HCT116 (cell line): ENCODE measurements around the gene CKB. TPM values are rescaled to one million over a fixed set of nuclear protein-coding genes. Genes with fewer than 3 reads are reported as not detected.
"Not testable (repeated sequence)": the region's sequence is repeated elsewhere in the genome, so short reads cannot be mapped to it uniquely, and the experiment has no call there.

ENCODE experiments used
- ATAC-seq: fragments of 200-7000 bp; cut with Tn5 transposase; 2 replicates; pipeline ENCODE4 v1.9.1; 2020; ENCODE audit warnings: mild to moderate bottlenecking, moderate library complexity
- BruUV-seq: library from RNA; stranded (reverse); fragments of 400-500 nt; replicated peaks from 2 replicates; lab custom pipeline; 2021; lab: Mats Ljungman, UMichigan
- CTCF ChIA-PET: fragments of 300-600 bp; sonication (Branson Sonifier 250); formaldehyde crosslinking; loops from one replicate; lab custom pipeline; 2021; ENCODE audit warnings: antibody characterized with exemption; lab: Charles Lee
- POLR2A ChIA-PET: fragments of 300-600, 350-600 bp; sonication (Branson Sonifier 250); formaldehyde crosslinking; loops from one replicate; lab custom pipeline; 2021; ENCODE audit warnings: antibody characterized with exemption; lab: Charles Lee
- RAD21 ChIA-PET, 2 experiments: fragments of 300-600 bp; sonication (Branson Sonifier 250); formaldehyde crosslinking; loops; one replicate each; lab custom pipeline; 2023; ENCODE audit warnings: low total read pairs in 2 of 2; ENCODE audit not compliant: uncharacterized antibody in 2 of 2, unreplicated experiment in 2 of 2, low non-redundant PET in 1 of 2; lab: Charles Lee
- DNase-seq: peaks from one replicate; pipeline ENCODE4 v3.0.0-alpha.2; 2010; ENCODE audit warnings: low read depth, low spot score
- H2AFZ ChIP-seq: fragments of 200-600 bp; shearing (Covaris generic), sonication (generic); 2 replicates; pipeline ENCODE4 v1.6.1; 2017; ENCODE audit warnings: low read depth, mixed run types, mixed read lengths, antibody characterized with exemption, low read length; ENCODE audit not compliant: poor library complexity, severe bottlenecking
- H3K27ac ChIP-seq: 2 replicates; pipeline ENCODE4 v1.5.1; 2012; ENCODE audit warnings: low read depth, low read length
- H3K27me3 ChIP-seq: fragments of 200-600 bp; sonication (generic); 2 replicates; pipeline ENCODE4 v1.6.1; 2016; ENCODE audit warnings: mixed run types, low read length, mixed read lengths; ENCODE audit not compliant: insufficient read depth
- H3K36me3 ChIP-seq, 2 experiments: fragments of 200-500 bp in 1 of 2; fragments of 200-600 bp in 1 of 2; sonication (Bioruptor generic) in 1 of 2; sonication (generic) in 1 of 2; 2 replicates each; pipeline versions ENCODE4 v1.5.1 to v1.6.1; 2014 to 2016; ENCODE audit warnings: low read length in 2 of 2, inconsistent platforms in 1 of 2, mixed read lengths in 1 of 2, mixed run types in 1 of 2; ENCODE audit not compliant: insufficient read depth in 2 of 2, control insufficient read depth in 1 of 2
- H3K4me1 ChIP-seq, 2 experiments: fragments of 200-600 bp in 1 of 2; sonication (generic) in 1 of 2; 2 replicates each; pipeline versions ENCODE4 v1.5.1 to v1.6.1; 2012 to 2017; ENCODE audit warnings: low read length in 2 of 2, inconsistent platforms in 1 of 2, mild to moderate bottlenecking in 1 of 2, mixed read lengths in 1 of 2, mixed run types in 1 of 2, moderate library complexity in 1 of 2; ENCODE audit not compliant: insufficient read depth in 2 of 2, control insufficient read depth in 1 of 2
- H3K4me2 ChIP-seq: fragments of 200-600 bp; sonication (generic); 2 replicates; pipeline ENCODE4 v1.6.1; 2017; ENCODE audit warnings: mixed run types, low read length, mixed read lengths
- H3K4me3 ChIP-seq, 2 experiments: fragments of 200-600 bp in 1 of 2; sonication (generic) in 1 of 2; replicated peaks in 1 of 2; 2 replicates each; pipeline ENCODE4 v1.5.1; 2011 to 2016; ENCODE audit warnings: low read length in 2 of 2, control low read depth in 1 of 2, low read depth in 1 of 2, mild to moderate bottlenecking in 1 of 2, mixed read lengths in 1 of 2, mixed run types in 1 of 2
- H3K79me2 ChIP-seq: fragments of 200-600 bp; sonication (generic); 2 replicates; pipeline ENCODE4 v1.6.1; 2017; ENCODE audit warnings: mild to moderate bottlenecking, mixed run types, low read length, moderate library complexity, mixed read lengths; ENCODE audit not compliant: insufficient read depth
- H3K9ac ChIP-seq: fragments of 200-600 bp; sonication (generic); 2 replicates; pipeline ENCODE4 v1.6.1; 2016; ENCODE audit warnings: low read length, mixed read lengths
- H3K9me2 ChIP-seq: fragments of 200-600 bp; sonication (generic), shearing (Covaris generic); 2 replicates; pipeline ENCODE4 v1.6.1; 2017; ENCODE audit warnings: mixed run types, mild to moderate bottlenecking, moderate library complexity; ENCODE audit not compliant: insufficient read depth
- H3K9me3 ChIP-seq, 2 experiments: fragments of 200-500 bp in 1 of 2; fragments of 200-600 bp in 1 of 2; sonication (Bioruptor generic) in 1 of 2; sonication (generic) in 1 of 2; 2 replicates each; pipeline ENCODE4 v1.6.1; 2014 to 2017; ENCODE audit warnings: low read length in 2 of 2, mixed read lengths in 2 of 2, inconsistent platforms in 1 of 2, low read depth in 1 of 2, mild to moderate bottlenecking in 1 of 2, mixed run types in 1 of 2, moderate library complexity in 1 of 2; ENCODE audit not compliant: control insufficient read depth in 1 of 2, insufficient read depth in 1 of 2
- H4K20me1 ChIP-seq: fragments of 200-600 bp; sonication (generic), shearing (Covaris generic); 2 replicates; pipeline ENCODE4 v1.6.1; 2017; ENCODE audit warnings: mixed run types, mild to moderate bottlenecking, moderate library complexity; ENCODE audit not compliant: insufficient read depth
- POLR2AphosphoS5 ChIP-seq: IDR thresholded peaks from 2 replicates; pipeline ENCODE4 v1.6.1; 2011; ENCODE audit warnings: mild to moderate bottlenecking, low read depth, low read length, moderate library complexity
- RAD21 ChIP-seq: IDR thresholded peaks from 2 replicates; pipeline ENCODE4 v1.6.1; 2012; ENCODE audit warnings: low read depth, mild to moderate bottlenecking
- REST ChIP-seq: IDR thresholded peaks from 2 replicates; pipeline ENCODE4 v1.6.1; 2012; ENCODE audit warnings: low read depth
- YY1 ChIP-seq: IDR thresholded peaks from 2 replicates; pipeline ENCODE4 v1.6.1; 2011; ENCODE audit warnings: low read length, low read depth, moderate library complexity, mild to moderate bottlenecking; ENCODE audit not compliant: insufficient replicate concordance; ENCODE audit errors: extremely low read depth
- ZFX ChIP-seq: fragments of 450-650 bp; IDR thresholded peaks from 2 replicates; pipeline ENCODE4 v1.6.1; 2017
- intact Hi-C: fragments of 100-400 bp; cut with micrococcal nuclease; formaldehyde crosslinking; loops from 2 replicates; pipeline ENCODE4 v1.10.0; 2022
- total RNA-seq: library from RNA; stranded (reverse); gene quantifications from one replicate; pipeline ENCODE4 v1.2.1, GENCODE V29; 2021; ENCODE audit not compliant: unreplicated experiment

The CKB gene
- total RNA-seq, 1 experiment from 2014 or later: 605 TPM

DNA sequence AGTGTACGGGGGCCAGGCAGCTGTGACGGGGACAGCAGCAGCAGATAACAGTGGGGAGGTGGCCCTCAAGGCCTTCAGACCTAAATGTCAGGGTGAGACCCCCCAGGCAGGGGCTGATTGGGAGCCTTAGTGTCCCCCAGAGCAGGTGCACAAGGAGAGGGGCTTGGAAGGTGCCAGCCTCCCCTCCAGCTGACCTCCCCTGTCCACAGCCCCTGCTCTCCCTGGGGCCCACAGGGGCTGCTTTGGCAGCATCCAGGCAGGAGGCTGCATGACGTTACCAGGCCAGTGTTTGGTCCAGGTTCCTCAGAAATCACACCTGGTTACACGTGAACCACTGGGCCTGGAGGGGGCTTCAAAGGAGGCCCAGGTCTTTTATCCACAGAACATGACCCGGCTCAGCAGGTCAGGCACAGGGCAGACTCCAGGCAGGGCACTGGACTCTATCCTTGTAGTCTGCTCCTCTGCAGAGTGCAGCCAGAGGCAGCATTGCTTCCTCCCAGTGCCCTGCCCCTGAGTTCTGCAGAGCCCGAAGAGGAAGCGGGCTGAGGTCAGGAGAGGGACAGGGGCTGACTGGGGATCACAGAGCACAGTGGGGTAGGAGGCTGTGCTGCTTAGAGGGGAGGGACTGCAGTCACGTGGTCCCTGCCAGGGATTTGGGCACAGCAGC lies 3.8 kb upstream of the CKB start:
- Histone ChIP-seq H3K79me2 (peaks cover 29% of the 10 kb centered on the region), H4K20me1 (no peaks in the 10 kb centered on the region)
- TF ChIP-seq POLR2AphosphoS5: no peak
- TF ChIP-seq REST: no peak
- TF ChIP-seq RAD21: no peak
- TF ChIP-seq ZFX: no peak
- no peak for TF ChIP-seq YY1
- TF ChIP-seq, all 23 proteins: peak for 0
- DNase-seq (no peak), ATAC-seq (no peak)
- ChIA-PET POLR2A (no interaction called here), RAD21 (no interaction called here), CTCF (no interaction called here)
- Histone ChIP-seq H3K36me3 (peaks cover 0 to 14% of the 10 kb centered on the region in 2 experiments; a peak in 1 of 4 replicates), H3K27ac (no peak overlapping the region), H3K4me2 (no peak overlapping the region), H3K9me3 (no peaks in the 10 kb centered on the region), H2AFZ (no peak overlapping the region), H3K9me2 (no peaks in the 10 kb centered on the region), H3K27me3 (no peaks in the 10 kb centered on the region), H3K9ac (no peak overlapping the region), H3K4me3 (no peak overlapping the region), H3K4me1 (peaks cover 15 to 40% of the 10 kb centered on the region in 2 experiments; a peak in 3 of 4 replicates)
- intact Hi-C loops: no loop called here
- BruUV-seq: no TSS peak

- H2AFZ ChIP-seq, H3K4me2 ChIP-seq, H3K4me3 ChIP-seq, RAD21 ChIA-PET, CTCF ChIA-PET, H3K9me2 ChIP-seq, ATAC-seq, H4K20me1 ChIP-seq, DNase-seq, H3K9ac ChIP-seq, POLR2A ChIA-PET, intact Hi-C loops, H3K27me3 ChIP-seq, H3K9me3 ChIP-seq, BruUV-seq, H3K36me3 ChIP-seq, H3K27ac ChIP-seq: not testable (repeated sequence)
- peaks cover 17 to 43% of the 10 kb centered on the region in 2 experiments; a peak in 3 of 4 replicates for H3K4me1 ChIP-seq
- H3K79me2 ChIP-seq: peaks cover 25% of the 10 kb centered on the region
Observed at GRCh38 chr14:103525430-103526246, 3.0 kb upstream of the CKB start.
